HEK293T (cell line): ENCODE measurements around the gene TESK2.
"Not testable (repeated sequence)": the region's sequence is repeated elsewhere in the genome, so short reads cannot be mapped to it uniquely, and the experiment has no call there.

Source experiments
- CTCF ChIA-PET: fragments of 350-600 bp; formaldehyde crosslinking; extraction: SDS; loops from one replicate; lab custom pipeline; 2021; ENCODE audit warnings: antibody characterized with exemption, inconsistent platforms; lab: Yijun Ruan, JAX
- POLR2A ChIA-PET: fragments of 350-600 bp; formaldehyde crosslinking; extraction: SDS; loops from one replicate; lab custom pipeline; 2020; ENCODE audit warnings: antibody characterized with exemption, inconsistent platforms; lab: Yijun Ruan, JAX
- DNase-seq: peaks from one replicate; pipeline ENCODE4 v3.0.0; 2012; ENCODE audit warnings: mixed read lengths; ENCODE audit errors: extremely low spot score
- ARNT ChIP-seq: fragments of 450-650 bp; IDR thresholded peaks from 2 replicates; pipeline ENCODE4 v1.6.1; 2017; ENCODE audit warnings: mild to moderate bottlenecking
- BHLHE40 ChIP-seq: fragments of 450-650 bp; IDR thresholded peaks from 2 replicates; pipeline ENCODE4 v1.6.1; 2016; ENCODE audit warnings: mild to moderate bottlenecking, moderate library complexity, borderline replicate concordance
- CTBP1 ChIP-seq: fragments of 450-650 bp; IDR thresholded peaks from 2 replicates; pipeline ENCODE4 v1.6.1; 2016; ENCODE audit warnings: borderline replicate concordance
- ELF4 ChIP-seq: fragments of 450-650 bp; IDR thresholded peaks from 2 replicates; pipeline ENCODE4 v1.6.1; 2017; ENCODE audit warnings: antibody characterized with exemption
- FOXA1 ChIP-seq: fragments of 450-650 bp; IDR thresholded peaks from 2 replicates; pipeline ENCODE4 v1.6.1; 2016; ENCODE audit warnings: mild to moderate bottlenecking
- FOXK2 ChIP-seq: fragments of 450-650 bp; IDR thresholded peaks from 2 replicates; pipeline ENCODE4 v1.6.1; 2016; ENCODE audit warnings: mild to moderate bottlenecking
- FOXM1 ChIP-seq: fragments of 450-650 bp; IDR thresholded peaks from 2 replicates; pipeline ENCODE4 v1.6.1; 2017; ENCODE audit warnings: mild to moderate bottlenecking, borderline replicate concordance
- HDGF ChIP-seq: fragments of 450-650 bp; IDR thresholded peaks from 2 replicates; pipeline ENCODE4 v1.6.1; 2017; ENCODE audit warnings: antibody characterized with exemption, borderline replicate concordance
- L3MBTL2 ChIP-seq: fragments of 450-650 bp; conservative IDR thresholded peaks from 2 replicates; pipeline ENCODE4 v1.6.1; 2016; ENCODE audit warnings: mild to moderate bottlenecking
- LEF1 ChIP-seq: fragments of 450-650 bp; IDR thresholded peaks from 2 replicates; pipeline ENCODE4 v1.6.1; 2017; ENCODE audit warnings: mild to moderate bottlenecking, borderline replicate concordance
- NFRKB ChIP-seq: fragments of 450-650 bp; IDR thresholded peaks from 2 replicates; pipeline ENCODE4 v1.6.1; 2016; ENCODE audit warnings: mild to moderate bottlenecking, moderate library complexity
- SP1 ChIP-seq: fragments of 450-650 bp; IDR thresholded peaks from 2 replicates; pipeline ENCODE4 v1.6.1; 2017
- SUZ12 ChIP-seq: fragments of 450-650 bp; IDR thresholded peaks from 2 replicates; pipeline ENCODE4 v1.6.1; 2016; ENCODE audit warnings: mild to moderate bottlenecking
- TARDBP ChIP-seq: fragments of 450-650 bp; IDR thresholded peaks from 2 replicates; pipeline ENCODE4 v1.6.1; 2016
- ZNF384 ChIP-seq: fragments of 450-650 bp; IDR thresholded peaks from 2 replicates; pipeline ENCODE4 v1.6.1; 2016
- TF ChIP-seq, protein P1 (sequence below): fragments of 450-650 bp; IDR thresholded peaks from 2 replicates; pipeline ENCODE4 v1.6.1; 2016

The TESK2 gene

DNA sequence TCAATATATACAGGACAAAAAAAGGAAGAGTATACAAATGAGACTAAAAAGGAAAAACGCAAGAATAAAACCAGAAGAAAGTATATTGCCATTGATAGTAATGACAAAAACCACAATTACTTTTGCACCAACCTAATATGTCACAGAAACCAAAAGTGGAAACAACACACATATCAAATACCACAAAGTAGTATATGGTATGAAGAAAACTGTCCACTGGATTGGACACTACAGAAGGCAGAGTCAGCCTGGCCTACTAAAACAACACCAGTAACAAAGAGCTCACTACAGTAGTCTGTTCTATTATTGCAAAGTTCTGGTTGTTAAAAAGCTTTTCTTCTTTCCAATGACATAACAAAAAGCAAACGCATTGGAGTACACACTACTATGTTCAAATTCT, 17.7 kb downstream of the TESK2 start:
- DNase-seq = no peak
- POLR2A ChIA-PET = no interaction called here
- CTCF ChIA-PET = no interaction called here
- no peak for TF ChIP-seq FOXK2
- TF ChIP-seq, protein P1, sequence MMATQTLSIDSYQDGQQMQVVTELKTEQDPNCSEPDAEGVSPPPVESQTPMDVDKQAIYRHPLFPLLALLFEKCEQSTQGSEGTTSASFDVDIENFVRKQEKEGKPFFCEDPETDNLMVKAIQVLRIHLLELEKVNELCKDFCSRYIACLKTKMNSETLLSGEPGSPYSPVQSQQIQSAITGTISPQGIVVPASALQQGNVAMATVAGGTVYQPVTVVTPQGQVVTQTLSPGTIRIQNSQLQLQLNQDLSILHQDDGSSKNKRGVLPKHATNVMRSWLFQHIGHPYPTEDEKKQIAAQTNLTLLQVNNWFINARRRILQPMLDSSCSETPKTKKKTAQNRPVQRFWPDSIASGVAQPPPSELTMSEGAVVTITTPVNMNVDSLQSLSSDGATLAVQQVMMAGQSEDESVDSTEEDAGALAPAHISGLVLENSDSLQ = no peak
- TF ChIP-seq HDGF = no peak
- TF ChIP-seq LEF1 = no peak
- TF ChIP-seq SUZ12 = no peak
- TF ChIP-seq ARNT = no peak
- TF ChIP-seq ZNF384 = no peak
- TF ChIP-seq CTBP1 = no peak
- no peak for TF ChIP-seq TARDBP
- TF ChIP-seq FOXA1 = no peak

DNA sequence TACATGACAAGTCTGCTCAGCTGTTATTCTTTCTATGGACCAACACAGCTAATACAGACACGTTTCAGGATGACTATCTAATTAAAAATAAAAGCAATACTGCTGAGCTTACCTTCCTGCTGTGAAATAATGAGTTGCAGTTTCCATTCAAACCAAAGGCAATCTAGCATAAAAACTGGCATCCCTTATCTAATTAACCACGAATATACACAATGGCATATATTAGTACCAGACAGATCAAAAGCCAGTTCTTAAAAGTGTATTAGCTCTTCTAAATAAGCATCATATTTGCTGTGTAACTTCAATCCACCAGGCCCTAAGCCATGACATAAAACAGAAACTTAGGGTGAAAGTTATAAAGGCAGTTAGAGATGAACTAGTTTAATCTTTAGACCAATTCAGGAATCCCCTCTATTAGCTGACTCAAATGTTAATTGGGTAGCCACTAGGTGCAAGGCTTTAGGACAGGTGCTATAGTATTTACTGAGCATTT, 20.6 kb downstream of the TESK2 start:
- no peak for TF ChIP-seq SP1
- TF ChIP-seq BHLHE40 = no peak
- TF ChIP-seq, protein P1 = no peak
- TF ChIP-seq L3MBTL2 = no peak
- TF ChIP-seq TARDBP = no peak
- TF ChIP-seq FOXA1 = no peak
- no peak for TF ChIP-seq NFRKB
- TF ChIP-seq FOXK2 = no peak
- TF ChIP-seq ZNF384 = no peak
- no peak for TF ChIP-seq SUZ12
- no peak for TF ChIP-seq CTBP1
- no peak for TF ChIP-seq FOXM1
- TF ChIP-seq LEF1 = no peak
- TF ChIP-seq ARNT = no peak
- TF ChIP-seq HDGF = no peak
- no peak for DNase-seq
- CTCF ChIA-PET = no interaction called here
- POLR2A ChIA-PET = interaction anchor here (0.8 to 0.9 kb wide), 2 partner anchors 131 to 458 kb away, joined by 3 read pairs; partner anchors contain the start of genes TOE1 and UROD

DNA sequence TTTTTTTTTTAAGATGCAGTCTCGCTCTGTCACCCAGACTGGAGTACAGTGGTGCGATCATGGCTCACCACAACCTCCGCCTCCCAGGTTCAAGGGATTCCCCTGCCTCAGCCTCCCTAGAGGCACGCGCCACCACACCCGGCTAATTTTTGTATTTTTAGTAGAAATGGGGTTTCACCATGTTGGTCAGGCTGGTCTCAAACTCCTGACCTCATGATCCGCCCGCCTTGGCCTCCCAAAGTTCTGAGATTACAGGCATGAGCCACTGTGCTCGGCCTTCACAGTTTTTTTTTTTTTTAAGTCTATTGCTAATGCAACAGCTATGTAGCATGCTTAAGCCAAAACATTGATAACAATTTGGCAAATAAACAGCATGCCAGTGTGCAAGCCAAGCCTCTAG, 23.6 kb downstream of the TESK2 start:
- POLR2A ChIA-PET, DNase-seq, CTCF ChIA-PET: not testable (repeated sequence)

DNA sequence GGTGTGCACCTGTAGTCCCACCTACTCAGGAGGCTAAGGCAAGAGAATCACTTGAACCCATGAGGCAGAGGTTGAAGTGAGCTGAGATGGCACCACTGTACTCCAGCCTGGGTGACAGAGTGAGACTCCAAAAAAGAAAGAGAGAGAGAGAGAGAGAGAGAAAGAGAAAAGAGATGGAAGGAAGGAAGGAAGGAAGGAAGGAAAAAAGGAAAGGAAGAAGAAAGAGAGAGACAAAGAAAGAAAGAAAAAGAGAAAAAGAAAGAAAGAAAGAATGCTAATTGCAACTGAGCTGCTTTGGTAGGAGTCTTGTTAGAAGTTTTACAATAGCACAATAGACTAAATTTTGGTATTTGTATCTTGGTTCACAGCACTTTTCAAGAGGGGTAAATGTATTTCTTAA, 25.7 kb downstream of the TESK2 start:
- POLR2A ChIA-PET = no interaction called here
- CTCF ChIA-PET = no interaction called here
- TF ChIP-seq FOXM1 (no peak), NFRKB (no peak), ARNT (no peak)
- TF ChIP-seq, protein P1 = no peak
- no peak for DNase-seq

DNA sequence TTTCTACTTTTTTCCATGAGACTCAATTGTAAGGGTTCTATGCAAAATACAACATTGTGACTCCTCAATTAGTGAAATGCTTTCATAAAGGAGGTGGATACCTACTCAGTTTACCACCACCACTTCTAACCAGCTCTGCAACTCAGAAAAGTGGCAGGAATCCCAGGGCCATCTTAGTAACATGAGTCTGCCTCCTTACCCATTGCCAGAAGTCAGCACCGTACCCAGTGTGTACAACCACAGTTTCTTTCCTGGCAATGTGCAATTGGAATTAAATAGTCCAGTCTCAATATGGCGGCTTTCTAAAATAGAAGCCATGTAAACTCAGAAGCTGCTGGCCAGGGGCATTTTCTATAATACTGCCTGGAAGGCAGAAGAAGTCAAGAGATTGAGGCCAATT, 32.1 kb downstream of the TESK2 start:
- TF ChIP-seq TARDBP (no peak), BHLHE40 (no peak), CTBP1 (no peak), FOXA1 (no peak), ZNF384 (no peak), FOXK2 (no peak), L3MBTL2 (no peak), NFRKB (no peak), ARNT (no peak), SUZ12 (no peak), ELF4 (no peak), FOXM1 (no peak), SP1 (no peak), LEF1 (no peak)
- TF ChIP-seq, protein P1 = no peak
- DNase-seq = no peak
- ChIA-PET CTCF (no interaction called here), POLR2A (no interaction called here)

DNA sequence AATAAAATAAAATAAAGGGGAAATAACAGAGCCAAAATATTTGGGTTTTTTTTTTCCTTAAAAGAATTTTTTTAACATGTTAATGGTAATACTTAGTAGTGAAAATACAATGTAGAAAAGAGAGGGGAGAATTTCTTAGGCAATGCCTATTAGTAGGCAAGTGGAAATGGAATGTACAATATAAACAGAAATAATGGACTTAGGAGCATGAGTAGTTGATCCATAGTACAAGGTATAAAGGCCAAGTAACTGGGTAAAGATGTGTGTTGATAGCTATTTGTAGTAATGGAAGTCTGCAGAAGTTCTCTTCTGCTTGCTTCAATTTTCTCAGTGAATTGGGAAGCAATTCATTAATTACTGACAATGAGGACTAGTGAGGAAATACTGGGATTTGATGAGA, 34.4 kb downstream of the TESK2 start:
- DNase-seq = no peak
- ChIA-PET CTCF (no interaction called here), POLR2A (no interaction called here)
- TF ChIP-seq L3MBTL2 (no peak), CTBP1 (no peak), LEF1 (no peak), HDGF (no peak), FOXM1 (no peak), ARNT (no peak), FOXA1 (no peak)

DNA sequence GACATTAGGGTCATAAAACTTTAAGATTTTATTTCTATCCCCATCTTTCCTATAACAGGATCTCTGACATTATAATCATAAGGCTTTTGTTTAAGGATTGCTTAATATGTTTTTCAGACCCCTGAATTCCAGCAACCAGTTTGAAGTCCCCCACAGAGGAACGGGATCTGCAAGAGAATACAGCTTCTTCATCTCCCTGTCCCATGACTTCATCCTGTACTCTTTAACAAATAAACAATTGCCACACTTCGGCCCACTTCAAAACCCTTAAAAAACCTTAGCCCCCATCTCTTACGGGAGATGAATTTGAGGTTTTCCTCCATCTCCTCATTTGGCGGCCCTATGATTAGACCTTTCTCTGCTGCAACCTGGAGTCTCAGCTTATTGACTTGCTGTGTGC, 35.8 kb downstream of the TESK2 start:
- TF ChIP-seq FOXA1 (no peak), HDGF (no peak), LEF1 (no peak), SP1 (no peak), SUZ12 (no peak), ZNF384 (no peak), TARDBP (no peak), BHLHE40 (no peak), ARNT (no peak), ELF4 (no peak), L3MBTL2 (no peak), FOXM1 (no peak), FOXK2 (no peak), NFRKB (no peak), CTBP1 (no peak)
- TF ChIP-seq, protein P1 = no peak
- POLR2A ChIA-PET = no interaction called here
- DNase-seq = no peak
- CTCF ChIA-PET = no interaction called here
